ENCODE results near the gene BCL2L2.

The BCL2L2 gene

DNA sequence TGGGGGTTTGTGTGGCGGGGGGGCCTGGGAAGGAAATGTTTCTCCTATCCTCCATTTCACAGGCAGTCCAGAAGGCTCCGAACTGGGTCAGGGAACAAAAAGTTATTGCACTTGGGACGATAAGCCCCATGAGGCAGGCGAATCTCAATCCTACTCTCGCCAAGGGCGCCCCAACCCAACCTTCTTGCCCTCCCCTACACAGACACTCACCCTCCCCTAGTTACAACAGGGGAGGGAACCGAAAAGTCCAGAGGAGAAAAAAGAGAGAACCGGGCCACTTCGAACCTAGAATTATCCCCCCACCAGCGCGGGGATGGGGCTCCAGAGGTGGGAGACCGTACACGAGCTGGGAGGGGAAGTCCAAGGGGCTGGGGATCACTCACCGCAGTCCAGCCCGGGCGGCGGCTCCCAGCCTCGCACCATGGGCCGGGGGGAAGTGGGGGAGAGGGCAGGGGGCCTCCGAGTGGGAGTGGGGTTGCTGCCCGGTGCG, 21.1 kb upstream of the BCL2L2 start:
- Histone ChIP-seq H3K9me3 (ENCODE audit: control insufficient read depth, low read length) (no peaks in the 10 kb centered on the region), H3K27me3 (ENCODE audit: control insufficient read depth, insufficient read depth, low read length, poor library complexity, severe bottlenecking) (peaks cover 24% of the 10 kb centered on the region), H3K36me3 (ENCODE audit: control insufficient read depth, insufficient read depth, low read length) (no peaks in the 10 kb centered on the region), H3K4me1 (ENCODE audit: control insufficient read depth, insufficient read depth, low read length) (no peaks in the 10 kb centered on the region), H3K27ac (ENCODE audit: insufficient read depth, low read depth, low read length, poor library complexity, severe bottlenecking) (no peak overlapping the region), H3K4me3 (ENCODE audit: insufficient read depth, low read depth, low read length) (peak overlapping the region; percentile 82)
- 0 to 1% methylated on average over 19 to 22 of the region's 22 CpGs for WGBS, 2 experiments

DNA sequence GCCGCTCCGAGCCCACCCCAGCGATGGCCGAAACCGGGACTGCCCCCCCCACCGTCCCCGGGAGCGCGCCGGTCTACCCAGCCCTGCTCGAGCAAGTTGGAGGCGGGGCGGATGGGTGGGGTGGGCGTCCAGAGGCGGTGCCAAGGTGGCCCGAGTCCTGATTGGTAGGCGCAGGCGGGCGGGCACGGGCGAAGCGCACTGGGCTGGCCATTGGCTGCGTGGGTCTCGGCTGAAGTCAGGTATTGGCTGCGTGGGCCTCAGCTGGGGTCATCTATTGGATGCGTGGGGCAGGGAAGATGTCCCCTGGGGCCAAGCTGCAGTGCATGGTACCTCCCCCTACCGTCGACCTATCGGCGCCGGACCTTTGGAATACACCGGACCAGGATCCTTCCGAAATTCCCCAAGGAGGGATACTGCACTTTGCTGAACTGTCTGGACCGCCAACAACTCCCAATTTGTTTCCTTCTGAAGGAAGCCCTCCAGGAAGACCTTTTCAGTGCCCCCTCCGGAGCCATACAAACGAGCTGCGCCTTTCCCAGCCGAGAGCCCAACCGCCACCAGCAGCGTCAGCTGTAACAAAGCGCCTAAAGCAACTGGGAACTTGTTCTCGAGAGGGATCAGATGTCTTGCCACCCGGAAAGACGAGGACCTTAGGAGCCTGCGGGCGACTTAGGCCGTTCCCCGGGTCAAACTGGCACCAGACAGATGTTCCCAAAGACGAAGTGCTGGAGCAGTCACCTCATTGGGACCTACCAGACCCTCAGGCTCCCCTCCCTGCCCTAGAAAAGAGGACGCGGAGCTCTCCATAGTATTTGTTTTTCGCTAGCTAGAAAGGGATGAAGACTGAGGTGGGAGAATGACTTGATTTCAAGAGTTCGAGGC, 20.4 kb upstream of the BCL2L2 start, which contains the start of gene HOMEZ:
HOMEZ (minus strand) TSS at position 113 of the 882 bp plus-strand sequence. CDS start 180 bp downstream, outside the sequence.
- Histone ChIP-seq H3K9me3 (ENCODE audit: control insufficient read depth, low read length) (no peaks in the 10 kb centered on the region), H3K4me3 (ENCODE audit: insufficient read depth, low read depth, low read length) (peak within 1 kb of the TSS; percentile 82), H3K4me1 (ENCODE audit: control insufficient read depth, insufficient read depth, low read length) (no peaks in the 10 kb centered on the region), H3K27me3 (ENCODE audit: control insufficient read depth, insufficient read depth, low read length, poor library complexity, severe bottlenecking) (peaks cover 30% of the 10 kb centered on the region), H3K27ac (ENCODE audit: insufficient read depth, low read depth, low read length, poor library complexity, severe bottlenecking) (peak within 1 kb of the TSS; percentile 97), H3K36me3 (ENCODE audit: control insufficient read depth, insufficient read depth, low read length) (no peaks in the 10 kb centered on the region)
- WGBS, 2 experiments, result 1% methylated on average over 53 of the region's 53 CpGs

- H3K4me1 ChIP-seq (ENCODE audit: control insufficient read depth, insufficient read depth, low read length), result no peaks in the 10 kb centered on the region
- H3K4me3 ChIP-seq (ENCODE audit: insufficient read depth, low read depth, low read length), result peak overlapping the region; percentile 82
- peaks cover 37% of the 10 kb centered on the region for H3K27me3 ChIP-seq (ENCODE audit: control insufficient read depth, insufficient read depth, low read length, poor library complexity, severe bottlenecking)
- 68 to 71% methylated on average over 6 of the region's 6 CpGs for WGBS, 2 experiments
- peak overlapping the region; percentile 97 for H3K27ac ChIP-seq (ENCODE audit: insufficient read depth, low read depth, low read length, poor library complexity, severe bottlenecking)
- H3K36me3 ChIP-seq (ENCODE audit: control insufficient read depth, insufficient read depth, low read length), result no peaks in the 10 kb centered on the region
- H3K9me3 ChIP-seq (ENCODE audit: control insufficient read depth, low read length), result no peaks in the 10 kb centered on the region
Measured at GRCh38 chr14:23286902-23287479, 19.6 kb upstream of the BCL2L2 start.

DNA sequence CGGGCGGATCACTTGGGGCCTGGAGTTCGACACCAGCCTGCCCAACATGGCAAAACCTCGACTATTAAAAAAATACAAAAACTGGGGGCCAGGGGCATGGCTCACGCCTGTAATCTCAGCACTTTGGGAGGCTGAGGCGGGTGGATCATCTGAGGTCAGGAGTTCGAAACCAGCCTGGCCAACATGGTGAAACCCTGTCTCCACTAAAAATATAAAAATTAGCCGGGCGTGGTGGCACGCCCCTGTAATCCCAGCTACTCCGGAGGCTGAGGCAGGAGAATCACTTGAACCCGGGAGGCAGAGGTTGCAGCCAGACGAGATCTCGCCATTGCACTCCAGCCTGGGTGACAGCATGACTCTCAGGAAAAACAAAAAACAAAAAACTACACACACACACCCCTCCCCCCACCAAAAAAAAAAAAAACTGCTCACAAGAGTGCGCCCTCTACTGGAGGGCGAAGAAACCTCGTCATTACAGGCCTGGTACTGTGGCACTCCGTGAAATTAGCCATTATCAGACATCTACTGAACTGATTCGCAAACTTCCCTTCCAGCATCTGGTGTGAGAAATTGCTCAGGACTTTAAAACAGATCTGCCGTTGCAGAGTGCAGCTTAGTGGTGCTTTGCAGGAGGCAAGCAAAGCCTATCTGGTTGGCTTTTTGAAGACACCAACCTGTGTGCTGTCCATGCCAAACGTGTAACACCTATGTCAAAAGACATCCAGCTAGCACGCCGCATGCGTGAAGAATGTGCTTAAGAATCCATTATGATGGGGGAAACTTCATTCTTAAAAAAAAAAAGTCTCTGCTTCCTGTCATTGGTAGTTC, 11.7 kb upstream of the BCL2L2 start:
- Histone ChIP-seq H3K27ac (ENCODE audit: insufficient read depth, low read depth, low read length, poor library complexity, severe bottlenecking) (no peak overlapping the region), H3K4me3 (ENCODE audit: insufficient read depth, low read depth, low read length) (no peak overlapping the region), H3K27me3 (ENCODE audit: control insufficient read depth, insufficient read depth, low read length, poor library complexity, severe bottlenecking) (peaks cover 39% of the 10 kb centered on the region), H3K9me3 (ENCODE audit: control insufficient read depth, low read length) (no peaks in the 10 kb centered on the region), H3K36me3 (ENCODE audit: control insufficient read depth, insufficient read depth, low read length) (no peaks in the 10 kb centered on the region), H3K4me1 (ENCODE audit: control insufficient read depth, insufficient read depth, low read length) (no peaks in the 10 kb centered on the region)
- 42 to 45% methylated on average over 24 of the region's 24 CpGs for WGBS, 2 experiments

- Histone ChIP-seq H3K9me3 (ENCODE audit: control insufficient read depth, low read length) (no peaks in the 10 kb centered on the region), H3K27ac (ENCODE audit: insufficient read depth, low read depth, low read length, poor library complexity, severe bottlenecking) (no peak overlapping the region), H3K27me3 (ENCODE audit: control insufficient read depth, insufficient read depth, low read length, poor library complexity, severe bottlenecking) (peaks cover 28% of the 10 kb centered on the region), H3K4me3 (ENCODE audit: insufficient read depth, low read depth, low read length) (no peak overlapping the region), H3K36me3 (ENCODE audit: control insufficient read depth, insufficient read depth, low read length) (no peaks in the 10 kb centered on the region), H3K4me1 (ENCODE audit: control insufficient read depth, insufficient read depth, low read length) (peaks cover 8% of the 10 kb centered on the region)
- WGBS, 2 experiments, result 90 to 92% methylated on average over 7 of the region's 7 CpGs
Measured at GRCh38 chr14:23296012-23296777, 10.4 kb upstream of the BCL2L2 start.

DNA sequence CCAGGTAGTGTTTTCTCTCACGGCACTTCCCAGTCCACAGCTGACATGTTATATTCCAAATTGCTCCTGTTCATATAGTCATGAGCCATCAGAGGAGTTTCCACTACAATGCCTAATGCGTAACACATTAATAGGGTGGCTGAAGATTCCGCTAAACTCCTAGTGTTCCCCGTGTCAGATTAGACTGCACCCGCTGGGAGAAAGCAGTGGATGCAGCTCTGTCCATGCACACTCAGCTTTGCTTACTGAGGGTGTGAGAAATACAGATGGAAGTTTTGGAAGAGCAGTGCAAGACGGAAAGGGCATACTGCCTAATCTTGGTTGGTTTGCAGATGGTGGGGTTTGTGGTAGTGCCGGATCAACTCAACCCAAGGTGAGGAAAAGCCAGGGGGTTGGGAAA, 9.5 kb upstream of the BCL2L2 start:
- Histone ChIP-seq H3K27ac (ENCODE audit: insufficient read depth, low read depth, low read length, poor library complexity, severe bottlenecking) (no peak overlapping the region), H3K9me3 (ENCODE audit: control insufficient read depth, low read length) (no peaks in the 10 kb centered on the region), H3K27me3 (ENCODE audit: control insufficient read depth, insufficient read depth, low read length, poor library complexity, severe bottlenecking) (peaks cover 19% of the 10 kb centered on the region), H3K36me3 (ENCODE audit: control insufficient read depth, insufficient read depth, low read length) (no peaks in the 10 kb centered on the region), H3K4me3 (ENCODE audit: insufficient read depth, low read depth, low read length) (no peak overlapping the region), H3K4me1 (ENCODE audit: control insufficient read depth, insufficient read depth, low read length) (peaks cover 8% of the 10 kb centered on the region)
- WGBS, 2 experiments, result 90 to 92% methylated on average over 7 of the region's 7 CpGs

DNA sequence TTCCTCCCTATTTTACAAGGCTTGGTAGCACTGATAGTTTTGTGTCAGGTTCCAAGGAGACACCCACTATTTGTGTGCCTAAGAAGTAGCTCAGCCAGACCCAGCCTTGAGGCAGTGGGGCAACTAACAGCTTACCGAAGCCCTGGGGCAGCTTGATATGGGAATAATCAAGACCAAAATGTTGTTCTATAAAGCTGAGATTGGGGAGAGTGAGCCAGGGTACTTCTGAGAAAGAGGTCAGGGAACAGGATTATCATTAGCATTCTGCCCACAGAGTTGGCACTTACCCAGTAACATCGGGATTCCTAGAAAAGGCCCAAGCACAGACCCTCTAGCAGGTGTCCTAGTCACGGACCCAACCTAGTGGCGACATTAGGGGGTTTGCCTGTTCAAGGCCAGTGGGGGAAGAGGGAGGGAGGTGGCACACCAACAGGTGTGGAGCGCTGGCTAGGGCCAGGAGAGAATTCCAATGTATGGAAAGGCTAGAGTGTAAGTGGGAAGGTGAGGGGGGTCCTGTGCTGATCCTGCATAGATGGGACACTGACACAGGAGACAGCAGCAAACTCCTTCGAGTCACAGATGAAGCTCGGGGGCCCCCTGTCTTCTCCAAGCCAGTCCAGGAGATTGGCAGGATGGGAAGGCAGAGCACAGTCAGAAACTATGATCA, 8.9 kb upstream of the BCL2L2 start:
- H3K9me3 ChIP-seq (ENCODE audit: control insufficient read depth, low read length), result no peaks in the 10 kb centered on the region
- no peaks in the 10 kb centered on the region for H3K36me3 ChIP-seq (ENCODE audit: control insufficient read depth, insufficient read depth, low read length)
- 93 to 95% methylated on average over 7 of the region's 7 CpGs for WGBS, 2 experiments
- H3K4me1 ChIP-seq (ENCODE audit: control insufficient read depth, insufficient read depth, low read length), result peaks cover 8% of the 10 kb centered on the region
- no peak overlapping the region for H3K4me3 ChIP-seq (ENCODE audit: insufficient read depth, low read depth, low read length)
- no peak overlapping the region for H3K27ac ChIP-seq (ENCODE audit: insufficient read depth, low read depth, low read length, poor library complexity, severe bottlenecking)
- peaks cover 14% of the 10 kb centered on the region for H3K27me3 ChIP-seq (ENCODE audit: control insufficient read depth, insufficient read depth, low read length, poor library complexity, severe bottlenecking)

GRCh38 chr14:23299211-23299957, 7.2 kb upstream of the BCL2L2 start:
- Histone ChIP-seq H3K27me3 (ENCODE audit: control insufficient read depth, insufficient read depth, low read length, poor library complexity, severe bottlenecking) (peaks cover 15% of the 10 kb centered on the region), H3K4me3 (ENCODE audit: insufficient read depth, low read depth, low read length) (no peak overlapping the region), H3K36me3 (ENCODE audit: control insufficient read depth, insufficient read depth, low read length) (no peaks in the 10 kb centered on the region), H3K4me1 (ENCODE audit: control insufficient read depth, insufficient read depth, low read length) (peaks cover 8% of the 10 kb centered on the region), H3K27ac (ENCODE audit: insufficient read depth, low read depth, low read length, poor library complexity, severe bottlenecking) (no peak overlapping the region), H3K9me3 (ENCODE audit: control insufficient read depth, low read length) (no peaks in the 10 kb centered on the region)
- 92 to 97% methylated on average over 2 of the region's 2 CpGs for WGBS, 2 experiments

Measured in ectodermal cell (in vitro differentiated cells).